ENCODE results near the gene ALG12.

Gene ALG12

DNA sequence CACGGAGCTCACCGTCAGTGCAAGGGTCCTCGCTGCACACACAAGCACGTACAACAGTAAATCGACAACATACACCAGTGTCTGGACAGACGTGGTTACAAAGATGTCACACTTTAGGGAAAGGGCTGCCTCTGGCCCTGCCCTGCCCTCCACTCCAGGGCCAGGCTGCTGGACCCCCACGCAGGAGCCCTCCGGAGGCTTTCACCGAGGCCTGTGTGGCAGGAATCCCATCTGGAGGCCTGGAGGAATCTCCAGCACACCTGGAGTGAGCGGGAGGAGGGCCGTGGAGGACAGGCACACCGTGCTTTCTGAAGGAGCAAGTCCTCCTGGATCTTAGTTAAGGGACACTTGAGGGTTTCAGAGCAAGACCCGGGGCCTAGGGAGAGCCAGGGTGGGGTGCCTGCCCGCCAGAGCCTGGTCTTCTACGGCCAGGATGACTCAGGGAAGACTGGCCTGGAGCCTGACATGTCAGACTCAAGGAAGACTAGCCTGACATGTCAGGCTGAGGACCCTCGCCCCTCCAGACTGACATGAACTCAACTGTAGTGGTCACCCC is 40.2 kb upstream of the ALG12 start:
- no peak for DNase-seq (ENCODE audit: insufficient read length, low spot score)
- FAIRE-seq = no peak

DNA sequence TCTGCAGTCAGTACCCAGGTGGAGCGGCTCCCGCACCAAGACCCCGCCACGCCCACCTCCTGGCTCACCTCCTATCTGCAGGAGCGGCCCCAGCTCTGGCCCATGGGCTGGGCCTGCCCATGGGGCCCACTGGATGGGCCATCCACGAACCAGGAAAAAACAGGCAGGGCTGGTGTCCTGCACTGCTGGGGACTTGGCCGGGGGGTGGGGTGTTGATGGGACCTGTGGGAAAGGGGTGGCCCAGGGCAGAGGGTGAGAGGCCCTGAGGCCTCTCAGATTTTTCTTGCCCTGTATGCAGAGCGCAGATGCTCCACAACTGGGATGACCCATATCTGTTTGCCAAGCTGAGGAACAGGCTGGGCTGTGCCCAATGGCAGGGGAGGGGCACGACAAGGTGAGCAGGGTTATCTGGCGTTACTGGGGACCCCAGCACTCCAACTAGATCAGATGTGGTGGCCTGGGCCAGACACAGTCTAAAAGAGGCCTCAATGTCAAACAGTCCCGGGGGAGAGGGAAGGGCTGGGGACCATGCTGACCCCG is 39.7 kb upstream of the ALG12 start:
- FAIRE-seq = no peak
- no peak for DNase-seq (ENCODE audit: insufficient read length, low spot score)

DNA sequence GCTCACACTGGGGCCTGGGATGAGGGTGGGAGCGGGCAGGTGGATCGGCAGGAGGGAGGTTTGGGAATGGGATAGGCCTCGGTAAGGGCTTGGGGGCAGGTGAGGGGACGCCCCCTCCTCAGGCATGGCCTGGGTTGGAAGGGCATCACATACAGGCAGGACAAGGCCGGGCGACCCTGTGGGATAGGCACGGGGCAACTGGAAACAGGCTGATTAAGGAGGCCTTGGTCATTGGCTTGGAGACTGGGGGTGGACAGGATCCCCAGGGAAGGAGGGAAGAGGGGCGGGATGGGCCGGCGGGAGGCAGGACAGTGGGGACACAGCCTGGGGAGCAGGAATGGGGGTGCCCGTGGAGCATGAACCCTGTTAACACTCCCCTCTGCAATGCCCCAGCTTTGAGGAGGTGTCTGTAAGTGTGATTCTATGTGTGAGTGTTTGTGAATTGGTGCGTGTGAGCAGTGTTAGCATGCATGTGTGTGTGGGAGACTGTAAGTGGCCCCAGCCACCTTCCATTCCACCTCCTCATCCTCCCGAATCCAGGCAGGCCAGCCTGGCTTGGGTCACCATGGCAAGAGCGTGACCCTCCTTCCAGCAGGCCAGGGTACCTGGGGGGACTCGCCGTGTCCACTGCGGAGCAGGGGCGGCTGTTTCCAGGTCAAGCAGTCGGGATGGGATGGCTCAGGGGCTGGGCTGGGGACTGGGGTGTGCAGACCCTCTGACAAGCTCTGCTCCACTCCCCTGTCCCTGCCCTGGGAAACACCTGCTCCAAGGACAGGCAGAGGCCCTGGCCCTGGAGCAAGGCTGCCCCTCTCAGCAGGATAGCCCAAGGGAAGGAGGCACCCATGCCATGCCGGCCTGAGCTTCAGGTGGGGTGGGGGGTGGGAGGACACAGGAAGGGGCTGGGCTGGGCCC is 38.9 kb upstream of the ALG12 start:
- FAIRE-seq = no peak

DNA sequence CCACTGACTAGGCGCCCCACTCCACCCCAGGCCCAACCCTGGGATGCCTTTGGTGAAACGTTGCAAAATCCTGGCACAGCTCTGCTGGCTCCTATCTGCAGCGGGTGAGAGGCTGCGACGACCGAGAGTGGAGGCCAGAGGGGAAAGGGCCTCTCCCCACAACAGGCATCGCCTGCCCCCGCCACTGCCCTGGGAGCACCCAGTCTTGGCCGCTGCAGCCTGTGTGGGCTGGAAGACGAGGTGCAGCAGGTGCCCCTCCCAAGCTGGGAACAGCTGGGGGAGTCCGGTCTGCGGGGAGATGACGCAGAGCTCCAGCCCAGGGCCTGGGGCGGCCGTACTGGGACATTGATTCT is 38.2 kb upstream of the ALG12 start:
- FAIRE-seq (no peak), DNase-seq (ENCODE audit: insufficient read length, low spot score) (no peak)

More for the DNA sequence above, 38.9 kb upstream of the ALG12 start:
- DNase-seq (ENCODE audit: insufficient read length, low spot score) = no peak

DNA sequence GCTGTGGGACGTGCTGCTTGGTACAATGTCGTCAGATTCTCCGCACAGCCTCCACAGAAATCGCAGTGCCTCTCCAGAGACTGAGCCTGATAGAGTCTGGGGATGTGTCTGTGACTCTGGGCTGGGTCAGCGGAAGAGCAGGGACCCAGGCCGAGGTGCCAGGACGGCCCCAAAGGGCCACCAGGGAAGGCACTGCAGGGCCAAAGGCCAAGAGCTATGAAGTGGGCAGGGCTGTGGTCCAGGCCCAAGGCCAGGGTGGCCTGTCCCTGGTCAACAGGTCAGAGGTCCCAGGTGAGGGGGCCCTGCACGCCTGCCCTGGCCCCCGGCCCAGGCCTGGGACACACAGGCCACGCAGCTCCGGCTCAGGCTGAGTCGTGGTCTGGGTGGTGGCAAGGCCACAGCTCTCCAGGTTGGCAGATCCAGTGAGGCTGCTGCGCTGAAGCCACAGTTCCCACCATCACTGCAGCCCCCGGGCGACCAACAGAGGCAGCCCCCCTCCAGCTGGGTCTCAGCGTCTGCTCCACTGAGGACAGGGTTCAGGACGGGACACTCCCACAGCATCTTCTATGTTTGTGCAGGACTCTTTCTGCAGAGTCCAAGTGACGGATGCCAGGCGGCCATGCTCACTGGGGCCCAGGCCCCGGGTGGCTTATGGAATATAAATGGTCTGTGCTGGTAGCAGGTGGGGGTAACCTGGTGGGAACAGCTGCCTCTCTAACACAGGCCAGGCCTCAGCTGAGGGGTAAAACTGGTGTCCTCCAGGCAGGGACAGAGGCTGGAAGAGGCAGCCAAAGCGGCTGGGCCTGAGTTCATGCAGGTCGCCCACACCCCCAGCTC is 37.6 kb upstream of the ALG12 start:
- FAIRE-seq (no peak), DNase-seq (ENCODE audit: insufficient read length, low spot score) (no peak)

DNA sequence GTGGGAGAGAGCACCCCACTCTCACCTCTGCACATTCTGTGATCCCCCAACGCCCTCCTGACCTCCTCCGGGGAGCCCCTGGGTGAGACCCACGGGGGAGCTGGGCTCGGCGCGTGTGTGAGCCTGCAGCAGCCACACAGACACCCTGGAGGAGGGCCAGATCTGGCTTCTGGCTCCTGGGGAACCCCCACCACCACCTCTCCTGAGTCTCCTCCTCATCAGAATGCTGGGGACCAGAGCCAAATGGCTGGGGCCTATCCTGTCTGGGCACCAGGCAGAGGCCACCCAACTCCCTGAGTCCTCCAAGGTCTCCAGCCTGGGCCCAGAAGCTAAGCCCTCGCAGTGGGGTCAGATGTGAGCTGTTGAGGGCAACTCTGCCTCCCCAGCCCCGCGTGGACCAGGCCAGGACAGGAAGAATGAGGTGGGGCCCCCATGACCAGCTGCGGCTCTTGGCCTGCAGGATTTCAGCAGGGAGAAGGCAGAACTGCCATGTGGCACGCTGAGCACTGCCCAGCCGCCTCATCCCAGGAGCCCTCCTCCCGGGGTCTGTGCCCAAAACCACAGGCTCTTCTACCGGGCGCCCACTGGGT is 36.8 kb upstream of the ALG12 start:
- DNase-seq (ENCODE audit: insufficient read length, low spot score) (no peak), FAIRE-seq (no peak)

DNA sequence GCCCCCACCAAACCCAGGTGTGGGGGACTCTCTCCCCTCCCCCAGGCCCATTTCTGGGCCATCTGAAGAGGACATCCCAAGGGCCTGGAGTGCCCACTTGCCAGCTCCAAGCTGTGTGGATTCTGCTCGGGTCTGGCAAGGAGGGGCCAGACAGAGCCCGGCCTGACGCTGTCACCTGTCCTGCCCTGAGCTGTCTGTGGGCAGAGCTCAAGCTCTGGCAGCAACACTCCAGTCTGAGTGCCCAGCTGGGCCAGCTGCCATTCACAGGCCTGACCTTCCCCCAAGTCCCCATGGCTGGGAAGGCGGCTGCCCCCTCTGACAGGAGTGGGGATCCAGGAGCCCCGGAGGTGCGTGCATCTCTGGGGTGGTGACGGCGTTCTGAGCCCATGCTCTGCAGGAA is 36.1 kb upstream of the ALG12 start:
- DNase-seq (ENCODE audit: insufficient read length, low spot score) (no peak), FAIRE-seq (no peak)

DNA sequence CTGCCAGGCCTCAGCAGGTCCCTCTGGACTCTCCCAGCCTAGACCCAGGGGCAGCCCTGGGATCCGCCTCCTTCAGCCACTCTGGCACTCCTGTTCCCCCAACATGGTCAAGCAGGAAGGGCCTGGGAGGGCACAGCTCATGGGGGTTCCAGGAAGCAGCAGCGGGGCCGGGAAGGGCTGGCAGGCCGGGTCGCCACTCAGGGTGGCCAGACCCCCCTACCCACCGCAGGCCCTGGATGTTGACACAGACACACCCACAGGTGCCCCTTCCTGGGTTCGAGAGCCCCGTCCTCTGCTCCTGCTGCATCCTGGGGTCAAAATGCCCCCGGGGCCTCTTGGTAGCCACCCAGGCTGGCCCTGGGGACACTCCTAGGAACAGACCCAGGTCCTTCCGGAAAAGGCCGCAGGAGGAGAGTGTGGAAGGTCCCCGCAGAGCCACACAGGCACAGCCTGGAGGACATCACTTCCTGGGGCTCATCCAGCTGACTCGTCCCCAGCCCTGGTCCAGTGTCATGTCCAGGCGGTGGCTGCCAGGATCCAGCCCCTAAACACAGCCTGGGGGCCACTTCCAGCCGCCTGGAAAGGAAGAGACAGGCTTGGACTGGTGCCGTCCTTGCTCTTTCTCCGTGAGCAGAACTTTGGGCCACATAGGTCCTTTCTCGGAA is 35.6 kb upstream of the ALG12 start:
- DNase-seq (ENCODE audit: insufficient read length, low spot score) (no peak), FAIRE-seq (no peak)

DNA sequence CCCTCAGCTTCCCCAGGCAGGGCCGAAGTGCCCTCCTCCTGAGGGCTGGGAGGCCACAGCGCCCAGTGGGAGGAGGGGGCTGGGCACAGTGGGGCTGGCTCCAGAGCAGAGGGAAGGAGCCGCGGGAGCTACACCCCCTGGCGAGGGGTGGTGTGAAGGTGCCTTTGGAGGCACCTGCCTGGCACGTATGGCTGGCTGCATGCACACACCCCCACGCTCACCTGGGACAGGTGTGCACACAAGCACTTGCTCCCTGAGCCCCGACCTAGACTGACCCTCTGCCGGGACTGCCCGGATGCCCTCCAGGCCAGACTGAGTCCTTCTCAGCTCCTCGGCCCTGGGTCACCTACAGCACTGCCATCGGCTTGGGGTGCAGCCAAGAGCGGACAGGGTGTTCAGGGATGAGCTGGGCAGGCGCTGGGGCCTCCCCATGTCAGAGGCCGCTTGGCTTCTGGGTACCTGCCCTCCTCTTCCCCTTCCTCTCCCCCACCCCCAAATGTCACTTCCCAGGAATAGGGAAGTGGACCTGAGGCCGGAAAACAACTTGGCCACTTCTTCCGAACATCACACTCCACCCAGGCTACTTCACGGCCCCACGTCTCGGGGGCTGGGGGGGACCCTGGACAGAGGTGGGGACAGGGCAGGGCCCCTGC is 34.9 kb upstream of the ALG12 start:
- DNase-seq (ENCODE audit: insufficient read length, low spot score) = no peak
- no peak for FAIRE-seq

DNA sequence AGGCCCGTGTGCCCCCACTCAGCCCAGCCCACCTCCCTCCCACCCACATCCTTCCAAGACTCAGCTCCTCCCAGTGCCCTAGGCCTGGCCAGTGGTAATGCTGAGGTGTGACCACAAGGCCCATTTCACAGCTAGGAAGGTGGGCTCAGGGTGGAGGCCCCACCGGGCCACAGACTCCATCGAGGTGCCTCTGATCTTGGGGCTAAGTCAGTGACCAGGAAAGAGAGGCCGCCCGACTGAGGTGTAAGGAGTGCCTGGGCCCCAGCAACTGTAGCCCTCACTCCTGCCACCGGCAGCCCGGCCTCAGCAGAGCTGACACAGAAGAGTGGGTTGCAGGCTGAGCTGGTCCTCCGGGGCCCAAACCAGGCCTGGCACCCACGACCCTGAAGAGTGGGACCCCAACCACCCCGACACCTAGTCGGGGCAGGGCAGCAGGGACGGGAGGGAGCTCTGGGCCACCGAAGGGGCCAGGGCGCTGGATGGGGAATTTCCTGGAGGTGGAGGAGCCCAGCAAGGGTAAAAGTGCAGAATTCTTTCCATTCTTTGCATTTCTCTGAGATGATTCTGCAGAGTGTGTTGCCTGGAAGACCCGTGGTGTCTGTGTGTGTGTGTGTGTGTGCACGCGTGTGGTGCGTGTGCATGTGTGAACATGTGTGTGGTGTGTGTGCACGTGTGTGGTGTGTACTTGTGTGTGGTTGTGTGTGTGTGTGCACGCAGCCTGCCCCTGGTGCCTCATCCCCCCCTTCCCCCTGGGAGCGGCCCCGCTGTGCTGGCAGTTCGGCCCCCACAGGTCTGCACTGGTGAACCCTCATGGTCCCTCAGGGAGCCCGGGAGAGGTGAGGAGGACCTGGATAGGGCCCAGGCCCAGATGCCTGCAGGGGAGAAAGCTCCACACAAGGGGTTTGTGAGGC is 34.0 kb upstream of the ALG12 start:
- DNase-seq (ENCODE audit: insufficient read length, low spot score) = no peak
- FAIRE-seq = no peak

DNA sequence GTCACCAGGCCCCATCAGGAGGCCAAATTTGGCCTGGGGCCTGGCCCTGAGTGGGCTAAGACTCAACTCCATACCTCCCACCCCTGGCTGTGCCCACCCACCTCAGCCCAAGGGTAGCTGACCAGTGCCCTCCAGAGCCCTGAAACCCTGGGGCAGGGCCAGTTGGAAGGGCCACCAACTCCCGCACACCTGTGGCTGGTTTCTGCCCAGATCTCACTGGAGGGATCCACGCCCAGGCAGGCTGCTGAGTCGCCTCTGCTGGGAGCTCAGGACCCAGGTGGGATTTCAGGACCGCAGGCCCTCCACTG is 33.4 kb upstream of the ALG12 start:
- DNase-seq (ENCODE audit: insufficient read length, low spot score) (no peak), FAIRE-seq (no peak)

DNA sequence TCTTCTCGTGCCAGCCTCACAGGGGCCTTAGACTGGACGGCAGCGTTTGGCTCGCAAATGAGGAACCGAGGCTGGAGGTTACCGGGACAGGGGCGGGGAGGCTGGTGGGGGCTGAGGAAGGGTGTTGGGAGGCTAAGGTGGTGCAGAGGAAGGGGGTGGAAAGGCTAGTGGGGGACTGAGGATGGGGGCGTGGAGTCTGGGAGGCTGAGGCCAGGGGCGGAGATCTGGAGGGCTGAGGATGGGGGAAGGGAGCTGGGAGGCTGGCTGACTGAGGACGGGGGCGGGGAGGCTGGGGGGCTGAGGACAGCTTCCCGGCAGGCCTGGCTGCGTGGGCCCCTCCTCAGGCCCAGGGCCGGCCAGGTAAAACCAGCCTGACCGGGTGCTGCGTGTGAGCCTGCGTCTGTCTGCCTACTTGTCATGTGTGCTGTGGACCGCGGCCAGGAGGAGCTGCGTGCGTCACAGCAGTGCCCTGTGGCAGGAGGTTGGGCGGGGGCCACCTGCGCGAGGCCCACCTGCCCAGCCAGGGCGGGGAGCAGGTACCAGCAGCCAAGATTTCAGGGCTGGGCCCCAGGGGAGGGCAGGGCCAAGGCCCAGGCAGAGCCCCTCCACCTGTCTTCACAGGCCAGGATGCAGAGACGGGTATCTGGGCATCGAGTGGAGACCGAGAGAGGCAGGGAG is 32.9 kb upstream of the ALG12 start:
- FAIRE-seq = no peak

DNA sequence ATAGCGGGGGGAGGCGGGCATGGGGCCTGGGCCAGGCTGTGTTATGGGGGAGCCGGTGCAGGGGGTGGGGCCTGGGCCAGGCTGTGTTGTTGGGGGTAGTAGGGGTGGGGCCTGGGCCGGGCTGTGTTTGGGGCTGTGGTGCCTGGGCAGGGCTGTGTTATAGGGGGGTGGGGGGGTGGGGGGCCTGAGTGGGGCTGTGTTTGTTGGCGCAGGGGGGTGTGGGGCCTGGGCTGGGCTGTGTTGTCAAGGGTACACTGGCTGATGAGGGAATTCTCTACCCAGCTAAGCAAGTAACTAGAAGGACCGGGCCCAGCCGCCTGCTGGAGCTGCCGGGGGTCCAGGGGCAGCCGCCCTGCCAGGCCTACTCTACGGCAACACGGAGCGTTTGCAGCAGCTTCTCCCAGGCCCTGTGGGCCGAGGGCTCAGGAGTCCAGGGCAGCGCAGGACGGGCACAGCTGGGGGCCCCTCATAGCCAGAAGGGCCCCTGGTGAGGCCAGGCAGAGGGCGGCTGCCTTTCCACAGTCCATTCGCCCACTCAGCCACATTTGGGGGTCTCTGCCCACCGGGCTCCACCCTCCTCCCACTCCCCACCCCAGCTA is 32.3 kb upstream of the ALG12 start:
- no peak for DNase-seq (ENCODE audit: insufficient read length, low spot score)
- no peak for FAIRE-seq

More for the DNA sequence above, 32.9 kb upstream of the ALG12 start:
- no peak for DNase-seq (ENCODE audit: insufficient read length, low spot score)

DNA sequence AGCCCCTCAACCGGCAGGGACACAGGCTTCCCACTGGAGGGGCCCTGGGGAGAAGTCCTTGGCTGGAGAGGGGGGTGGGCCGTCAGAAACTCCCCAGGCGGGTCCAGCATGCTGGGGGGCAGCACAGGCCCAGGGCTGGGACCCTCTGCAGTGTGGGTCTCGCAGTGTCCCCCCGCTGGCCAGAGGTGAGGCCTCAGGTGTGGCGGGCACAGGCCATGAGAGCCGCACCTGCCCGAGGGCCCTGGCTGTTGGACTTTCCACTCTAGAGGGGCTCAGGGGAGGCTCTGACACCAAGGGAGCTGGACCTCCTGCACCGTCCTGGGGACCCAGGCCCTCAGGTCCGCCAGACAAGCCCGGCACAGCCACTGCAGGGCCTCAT is 31.7 kb upstream of the ALG12 start:
- no peak for DNase-seq (ENCODE audit: insufficient read length, low spot score)
- FAIRE-seq = no peak

DNA sequence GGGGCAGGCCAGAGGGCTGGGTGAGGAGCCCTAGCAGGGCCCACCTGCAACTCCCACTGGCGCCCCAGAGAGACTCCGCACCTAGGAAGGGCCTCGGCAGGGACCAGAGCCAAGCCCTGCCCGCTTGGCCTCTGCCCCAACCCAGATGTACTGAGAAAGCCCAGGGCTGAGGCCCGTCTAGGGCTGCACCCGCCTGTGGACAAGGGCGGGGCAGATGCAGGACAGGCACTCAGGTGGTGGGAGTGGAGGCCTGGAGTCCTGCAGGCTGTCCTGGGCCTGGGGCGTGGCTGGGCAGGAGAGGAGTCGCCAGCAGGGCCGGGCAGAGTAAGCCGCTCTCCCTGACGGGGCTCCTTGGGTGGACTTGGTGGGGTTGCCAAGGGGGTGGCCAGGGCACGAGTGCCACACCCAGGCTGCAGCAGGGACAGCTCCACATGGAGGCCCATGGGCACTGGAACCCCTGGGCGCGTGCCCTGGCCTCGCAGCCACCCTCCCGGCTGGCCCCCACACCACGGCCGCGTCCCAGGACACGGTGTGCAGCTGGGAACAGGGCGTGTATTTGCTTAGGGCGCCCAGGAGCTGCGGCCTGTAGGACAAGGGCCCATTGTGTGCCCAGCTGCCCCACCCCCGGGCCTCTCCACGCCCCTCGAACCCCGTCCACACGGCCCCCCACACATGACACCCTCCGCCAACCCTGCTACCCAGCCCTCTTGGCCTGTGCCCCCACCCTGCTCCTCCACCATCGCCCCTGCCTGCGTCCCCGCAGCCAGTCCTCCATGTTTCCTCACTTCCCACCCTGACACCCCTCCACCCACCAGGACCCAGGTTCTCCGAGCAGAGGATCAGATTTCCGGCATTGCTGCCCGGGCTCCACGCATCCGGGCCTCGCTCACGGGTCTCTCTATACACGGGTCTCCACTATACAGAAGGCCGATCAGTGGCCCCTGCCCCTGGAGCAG is 31.0 kb upstream of the ALG12 start:
- DNase-seq (ENCODE audit: insufficient read length, low spot score) (no peak), FAIRE-seq (no peak)

DNA sequence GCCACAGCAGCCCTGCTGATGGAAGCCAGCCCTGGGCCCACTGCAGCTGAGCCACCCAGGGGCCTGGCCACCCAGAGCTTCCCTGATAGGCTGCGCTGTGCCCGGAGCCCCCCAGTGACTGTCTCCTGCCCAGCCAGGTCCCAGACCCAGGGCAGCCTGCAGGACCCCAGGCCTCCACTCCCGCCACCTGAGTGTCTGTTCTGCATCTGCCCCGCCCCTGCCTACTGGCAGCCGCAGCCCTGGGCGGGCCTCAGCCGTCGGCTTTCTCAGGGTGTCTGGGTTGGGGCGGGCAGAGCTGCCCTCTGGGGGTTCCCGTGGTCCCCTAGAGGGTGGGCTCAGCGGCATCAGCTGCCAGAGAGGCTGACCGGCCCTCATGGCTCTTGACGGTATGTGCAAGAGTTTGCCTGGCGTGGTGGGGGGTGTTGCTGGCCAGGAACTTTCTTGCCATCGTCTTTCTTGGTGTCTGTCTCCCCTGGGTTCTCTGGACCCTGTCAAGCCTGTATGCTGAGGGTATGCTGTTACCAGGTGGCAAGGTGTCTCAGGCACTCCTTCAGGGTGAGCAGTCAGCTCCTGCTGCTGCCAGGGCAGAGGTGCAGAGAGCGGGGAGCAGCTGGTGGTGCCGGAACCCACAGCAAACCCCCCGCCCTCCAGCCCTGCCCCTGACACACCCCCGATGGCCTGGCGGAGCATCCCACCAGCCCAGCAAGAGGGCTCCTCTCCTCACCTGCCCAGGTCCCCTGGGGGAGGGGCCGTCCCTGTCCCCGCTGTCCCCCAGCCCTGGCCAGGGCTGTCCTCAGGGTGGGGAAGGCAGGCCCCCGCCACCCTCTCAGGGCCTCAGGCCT is 30.1 kb upstream of the ALG12 start:
- FAIRE-seq (no peak), DNase-seq (ENCODE audit: insufficient read length, low spot score) (no peak)

Data from GM19239 (cell line).